GM19452 (cell line): Measurements from ENCODE around the gene ZFYVE1.
"Not testable (repeated sequence)": the region's sequence is repeated elsewhere in the genome, so short reads cannot be mapped to it uniquely, and the experiment has no call there.

Source experiments
- ATAC-seq: cut with Tn5 transposase; IDR thresholded peaks from one replicate; pipeline ENCODE4 v1.9.1; 2021; ENCODE audit not compliant: unreplicated experiment

ZFYVE1 gene

DNA sequence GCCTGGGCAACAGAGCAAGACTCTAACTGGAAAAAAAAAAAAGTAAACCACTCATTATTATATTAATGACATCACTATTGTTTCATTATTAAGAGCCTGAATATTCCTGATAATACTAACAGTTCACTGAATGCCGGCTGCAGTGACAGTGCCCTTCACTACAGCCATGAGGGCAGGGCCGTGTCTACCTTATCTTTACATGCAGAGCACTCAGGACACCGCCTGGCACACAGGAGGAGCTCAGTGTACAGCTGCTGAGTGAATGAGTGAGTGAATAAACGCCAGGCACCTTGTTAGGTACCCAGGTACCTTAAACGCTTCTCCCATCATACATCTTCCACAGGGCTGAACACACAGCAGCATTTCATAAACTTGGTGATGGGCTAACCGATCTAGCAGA is 23.2 kb downstream of the ZFYVE1 start:
- ATAC-seq = no peak

DNA sequence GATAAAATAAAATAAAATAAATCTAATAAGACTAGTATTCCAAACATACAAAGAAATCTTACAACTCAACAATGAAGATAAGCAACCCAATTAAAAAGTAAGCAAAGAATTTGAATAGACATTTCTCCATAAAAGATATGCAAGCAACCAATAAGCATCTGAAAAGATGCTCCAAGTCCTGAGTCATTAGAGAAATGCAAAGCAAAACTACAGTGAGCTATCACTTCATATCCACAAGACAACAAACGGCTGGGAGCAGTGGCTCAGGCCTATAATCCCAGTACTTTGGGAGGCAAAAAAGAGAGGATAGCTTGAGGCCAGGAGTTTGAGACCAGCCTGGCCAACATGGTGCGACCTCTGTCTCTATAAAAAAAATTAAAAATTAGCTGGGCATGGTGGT is 26.8 kb downstream of the ZFYVE1 start:
- ATAC-seq = no peak

DNA sequence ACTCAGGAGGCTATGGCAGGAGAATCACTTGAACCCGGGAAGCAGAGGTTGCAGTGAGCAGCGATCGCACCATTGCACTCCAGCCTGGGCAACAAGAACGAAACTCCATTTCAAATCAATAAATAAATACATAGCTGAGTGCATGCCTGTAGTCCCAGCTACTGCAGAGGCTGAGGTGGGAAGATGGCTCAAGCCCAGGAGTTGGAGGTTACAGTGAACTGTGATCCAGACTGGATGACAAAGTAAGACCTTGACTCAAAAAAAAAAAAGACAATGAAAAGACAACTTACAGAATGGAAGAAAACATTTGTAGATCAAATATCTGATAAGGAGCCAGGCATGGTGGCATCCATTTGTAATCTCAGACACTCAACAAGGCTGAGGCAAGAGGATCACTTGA is 27.6 kb downstream of the ZFYVE1 start:
- no peak for ATAC-seq

DNA sequence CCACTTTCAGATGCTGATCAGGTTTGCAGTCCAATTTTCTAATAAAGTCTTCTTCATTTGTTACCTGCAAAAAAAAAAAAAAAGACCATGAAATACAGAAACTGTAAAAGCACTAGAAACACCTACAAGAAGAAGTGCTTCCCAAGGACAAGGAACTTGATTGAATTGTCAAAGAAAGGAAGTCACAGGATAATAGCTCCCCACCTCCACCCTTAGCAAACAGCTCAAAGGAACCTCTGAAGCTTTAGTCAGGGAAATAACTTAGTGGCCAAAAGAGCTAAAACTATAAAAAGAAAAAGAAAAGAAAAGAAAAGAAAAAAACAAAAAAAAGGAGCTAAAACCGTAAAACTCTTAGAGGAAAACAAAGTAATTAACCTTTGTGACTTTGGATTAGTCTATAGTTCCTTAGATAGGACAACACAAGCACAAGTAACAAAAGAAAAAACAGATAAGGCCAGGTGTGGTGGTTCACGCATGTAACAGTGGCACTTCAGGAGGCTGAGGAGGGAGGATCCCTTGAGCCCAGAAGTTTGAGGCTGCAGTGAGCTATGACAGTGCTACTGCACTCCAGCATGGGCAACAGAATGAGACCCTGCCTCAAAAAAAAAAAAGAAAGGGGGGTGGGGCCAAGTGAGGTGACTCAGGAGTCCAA is 28.5 kb downstream of the ZFYVE1 start:
- no peak for ATAC-seq

DNA sequence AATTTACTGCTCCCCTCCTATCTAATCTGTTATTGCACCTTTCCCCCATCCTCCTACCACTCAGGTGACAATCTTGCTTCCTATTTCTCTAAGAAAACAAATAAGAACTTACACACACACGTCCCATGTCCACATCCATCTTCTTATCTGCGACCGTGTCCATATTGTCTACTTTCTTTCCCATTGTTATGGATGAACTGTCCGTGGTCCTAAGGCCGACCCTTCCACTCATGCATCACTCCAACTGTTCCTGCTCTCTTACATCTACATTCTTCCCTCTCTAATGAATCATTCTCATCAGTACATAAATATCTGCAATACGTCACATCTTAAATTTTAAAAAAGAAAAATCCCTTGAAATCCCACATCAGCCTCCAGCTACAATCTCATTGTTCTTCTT is 30.0 kb downstream of the ZFYVE1 start:
- ATAC-seq = no peak

DNA sequence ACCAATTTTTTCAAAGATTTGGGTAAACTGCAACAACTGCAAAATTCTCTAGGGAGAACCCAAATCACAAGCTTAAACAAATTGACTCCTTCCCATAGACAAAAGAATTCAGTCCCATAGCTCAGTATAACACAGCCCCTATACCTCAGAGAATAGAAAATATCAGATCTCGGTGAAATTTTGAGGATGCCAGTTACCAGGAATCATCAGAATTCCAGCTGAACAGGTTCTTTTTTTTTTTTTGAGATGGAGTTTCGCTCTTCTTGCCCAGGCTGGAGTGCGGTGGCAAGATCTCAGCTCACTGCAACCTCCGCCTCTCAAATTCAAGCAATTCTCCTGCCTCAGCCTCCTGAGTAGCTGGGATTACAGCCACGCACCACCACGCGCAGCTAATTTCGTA is 36.7 kb downstream of the ZFYVE1 start:
- ATAC-seq = no peak

DNA sequence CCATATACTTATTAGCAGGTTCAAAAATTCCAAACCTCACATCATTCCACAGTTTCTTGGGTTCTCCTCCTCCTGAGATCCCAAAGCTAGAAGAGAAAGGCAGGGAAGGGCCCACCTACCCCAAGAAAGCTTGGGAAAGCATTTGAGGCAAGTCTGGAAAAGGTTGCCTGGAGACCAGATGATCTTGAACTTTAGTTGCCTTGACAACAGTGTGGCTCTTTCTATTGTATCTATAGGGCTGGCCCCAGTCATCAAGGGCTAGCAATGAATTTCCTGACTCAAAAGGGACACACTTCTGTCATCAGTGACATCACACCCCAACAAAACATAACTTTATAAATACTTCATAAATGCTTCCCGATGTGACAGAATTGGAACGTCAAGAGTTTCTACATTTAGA is 40.0 kb downstream of the ZFYVE1 start:
- ATAC-seq = no peak

DNA sequence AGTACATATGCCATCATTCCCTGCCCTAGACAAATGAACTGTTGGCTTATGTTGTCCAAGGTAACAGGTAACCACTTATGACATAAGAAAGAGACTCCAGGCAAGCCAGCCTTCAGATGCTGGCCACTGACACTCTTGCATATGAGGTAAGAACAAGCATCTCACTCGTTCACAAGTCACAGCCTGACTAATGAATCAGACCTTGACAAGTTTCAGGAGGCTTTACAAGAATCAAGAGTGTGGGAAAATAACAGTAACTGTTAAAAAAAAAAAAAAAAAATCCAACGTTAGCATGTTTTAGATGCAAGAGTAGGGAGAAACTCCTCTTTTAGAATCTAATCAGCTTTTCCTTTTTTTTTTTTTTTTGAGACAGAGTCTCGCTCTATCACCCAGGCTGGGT is 40.7 kb downstream of the ZFYVE1 start:
- no peak for ATAC-seq

DNA sequence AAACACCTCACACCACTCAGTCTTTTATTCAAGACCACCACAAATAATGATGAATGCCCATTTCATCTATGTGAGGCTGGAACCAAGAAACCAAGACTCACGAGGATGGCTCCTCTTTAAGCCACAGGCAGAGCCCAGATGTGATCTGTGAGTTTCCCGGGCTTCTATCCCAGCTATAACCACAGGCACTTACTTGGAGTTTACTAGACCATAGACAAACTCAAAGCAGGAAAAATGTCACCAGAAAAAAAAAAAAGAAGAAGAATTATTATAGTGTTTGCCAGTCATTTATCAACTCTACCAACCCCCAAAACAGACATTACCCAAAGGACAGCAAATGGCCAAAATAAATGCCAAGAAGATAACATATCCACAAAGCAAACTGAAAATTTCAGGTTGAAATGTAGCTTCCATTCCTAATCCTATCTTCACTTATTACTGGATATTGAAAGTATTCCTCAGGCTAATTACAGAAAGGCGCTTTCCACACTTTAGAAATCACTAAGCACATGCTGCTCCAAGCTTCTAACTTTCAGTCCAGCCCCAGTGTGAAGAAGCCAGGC is 44.7 kb downstream of the ZFYVE1 start:
- ATAC-seq = no peak

DNA sequence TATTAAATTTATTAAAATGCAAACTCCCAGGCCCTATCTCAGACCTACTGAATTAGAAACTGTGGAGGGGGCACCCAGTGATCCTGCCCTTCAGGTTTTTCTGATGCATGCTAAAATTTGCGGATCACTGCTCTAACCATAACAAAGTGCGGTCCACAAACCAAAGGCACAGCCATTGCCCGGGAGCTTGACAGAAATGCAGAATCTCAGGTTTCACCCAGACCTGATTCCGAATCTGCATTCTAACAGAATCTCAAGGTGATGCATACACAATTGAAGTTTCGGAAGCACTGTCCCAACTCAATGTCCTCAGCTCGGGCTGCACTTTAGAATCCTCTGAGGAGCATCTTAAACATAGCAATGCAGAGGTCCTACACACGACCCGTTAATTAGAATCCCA is 46.0 kb downstream of the ZFYVE1 start:
- no peak for ATAC-seq

DNA sequence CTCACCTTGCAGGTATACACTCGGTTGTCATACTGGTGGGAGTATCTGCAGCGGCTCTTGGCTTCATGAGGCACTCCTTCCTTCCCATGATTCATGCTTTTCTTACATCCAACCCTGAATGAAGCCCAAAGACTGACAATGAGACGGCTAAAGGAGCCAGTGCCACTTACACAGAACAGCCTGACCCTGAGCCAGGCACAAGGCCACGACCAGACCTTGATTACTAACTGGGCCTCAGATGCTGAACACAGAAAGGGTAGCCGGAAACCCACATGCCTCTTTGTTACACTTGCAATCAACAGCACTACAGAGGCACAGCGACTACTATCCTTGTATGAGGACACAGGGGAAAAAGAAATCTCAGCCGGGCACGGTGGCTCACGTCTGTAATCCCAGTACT is 48.0 kb downstream of the ZFYVE1 start:
- no peak for ATAC-seq

DNA sequence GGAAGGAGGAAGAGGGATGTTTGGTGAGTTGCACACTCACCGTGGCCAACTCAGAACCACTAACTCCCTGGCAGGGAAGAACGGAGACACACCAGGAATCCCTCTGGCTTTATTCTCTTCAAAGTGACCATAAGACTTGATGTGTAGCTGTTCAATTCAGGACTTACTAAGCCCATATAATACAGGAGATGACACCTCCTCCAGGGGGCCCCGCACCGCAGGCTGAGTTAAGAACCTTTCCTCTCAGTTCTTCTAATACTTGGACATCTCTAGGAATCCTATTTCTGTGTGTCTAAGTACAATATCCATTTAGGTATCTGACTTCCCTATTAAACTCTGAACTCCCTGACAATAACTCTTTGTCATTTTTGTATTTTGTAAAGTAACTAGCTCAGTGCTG is 51.1 kb downstream of the ZFYVE1 start:
- ATAC-seq = no peak

DNA sequence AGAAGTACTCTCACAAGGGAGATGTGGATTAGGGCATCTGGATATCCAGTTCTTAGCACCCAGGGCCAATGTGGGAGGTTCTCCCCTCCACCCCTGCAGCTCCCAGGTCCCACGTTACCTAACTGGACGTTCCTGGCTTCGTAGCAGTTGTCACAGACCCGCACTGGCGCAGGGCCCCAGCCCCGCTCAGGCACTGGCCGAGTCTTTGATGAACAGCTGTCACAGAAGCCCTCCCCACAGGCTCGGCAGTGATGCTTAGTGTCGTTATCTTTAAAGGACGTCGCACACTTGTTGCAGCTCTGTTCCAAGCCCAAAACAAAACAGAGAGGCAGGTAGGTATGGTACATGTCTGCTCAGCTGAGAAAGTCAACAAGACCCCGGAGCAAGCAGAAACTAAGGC is 52.2 kb downstream of the ZFYVE1 start:
- ATAC-seq = no peak

DNA sequence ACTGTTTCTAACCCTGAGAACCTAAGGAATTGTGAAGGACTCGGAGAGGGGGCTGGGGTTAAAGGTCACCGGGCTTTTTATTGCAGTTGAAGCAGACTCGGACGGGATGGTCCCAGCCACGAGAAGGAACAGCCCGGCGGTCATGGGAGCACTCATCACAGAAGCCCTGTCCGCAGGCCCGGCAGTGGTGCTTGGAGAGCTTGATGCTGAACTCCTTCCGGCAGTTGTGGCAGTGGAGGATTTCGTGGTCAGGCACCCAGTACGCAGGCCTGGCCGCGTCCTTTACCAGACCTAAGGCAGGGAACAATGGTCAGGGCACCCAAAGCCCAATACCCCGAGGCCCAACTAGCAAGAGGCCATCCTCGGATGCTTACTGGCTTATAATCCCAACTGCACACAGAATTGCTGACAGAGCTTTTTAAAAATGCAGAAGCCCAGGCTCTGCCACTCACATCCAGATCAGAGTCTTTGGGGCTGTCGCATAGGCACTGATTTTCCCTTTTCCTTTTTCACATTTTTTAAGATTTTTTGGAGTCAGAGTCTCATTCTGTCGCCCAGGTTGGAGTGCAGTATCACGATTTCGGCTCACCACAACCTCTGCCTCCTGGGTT is 56.0 kb downstream of the ZFYVE1 start:
- no peak for ATAC-seq

DNA sequence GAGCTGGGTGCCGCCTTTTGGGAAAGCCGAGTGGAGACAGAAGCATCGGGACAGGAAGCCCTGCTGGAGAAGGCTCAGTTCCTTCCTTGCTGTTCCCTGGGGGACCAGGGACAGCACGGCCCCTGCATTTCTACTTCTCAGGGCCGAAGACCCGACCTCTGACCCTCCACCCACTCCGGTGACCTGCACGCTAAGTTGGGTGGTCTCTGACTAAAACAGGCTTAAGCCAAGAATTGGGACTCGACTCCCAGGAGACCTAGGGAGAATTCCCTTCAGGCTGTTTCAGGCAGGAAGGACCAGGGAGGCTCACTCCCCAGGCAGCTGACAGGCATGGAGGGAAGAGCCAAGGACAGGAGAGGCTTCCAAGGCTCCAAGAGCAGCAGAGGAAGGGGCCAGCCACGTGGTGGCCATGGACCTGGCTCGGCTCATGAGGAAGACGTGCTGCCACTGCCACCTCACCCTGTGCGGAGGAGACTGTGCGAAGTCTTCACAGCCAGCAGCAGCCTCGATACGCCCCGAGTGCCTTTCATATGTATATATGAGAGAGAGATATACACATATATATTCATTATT is 56.8 kb downstream of the ZFYVE1 start:
- no peak for ATAC-seq

DNA sequence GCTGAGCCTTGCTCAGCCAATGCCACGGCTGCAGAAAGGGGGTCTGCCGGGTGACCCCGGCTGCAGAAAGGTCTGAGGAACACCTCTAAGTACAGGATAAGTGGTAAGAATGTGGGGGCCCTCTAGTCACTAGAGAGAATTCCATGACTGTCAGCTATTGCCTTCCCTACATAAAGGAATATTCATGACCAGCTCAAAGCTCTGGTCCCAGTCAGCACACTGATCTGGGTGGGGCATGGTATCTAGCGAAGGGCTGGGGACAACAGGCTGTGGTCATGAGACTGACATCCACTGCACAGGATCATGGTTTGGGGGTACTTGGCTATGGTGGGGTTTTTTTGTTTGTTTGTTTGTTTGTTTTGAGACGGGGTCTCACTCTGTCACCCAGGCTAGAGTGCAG is 58.6 kb downstream of the ZFYVE1 start:
- ATAC-seq = no peak

DNA sequence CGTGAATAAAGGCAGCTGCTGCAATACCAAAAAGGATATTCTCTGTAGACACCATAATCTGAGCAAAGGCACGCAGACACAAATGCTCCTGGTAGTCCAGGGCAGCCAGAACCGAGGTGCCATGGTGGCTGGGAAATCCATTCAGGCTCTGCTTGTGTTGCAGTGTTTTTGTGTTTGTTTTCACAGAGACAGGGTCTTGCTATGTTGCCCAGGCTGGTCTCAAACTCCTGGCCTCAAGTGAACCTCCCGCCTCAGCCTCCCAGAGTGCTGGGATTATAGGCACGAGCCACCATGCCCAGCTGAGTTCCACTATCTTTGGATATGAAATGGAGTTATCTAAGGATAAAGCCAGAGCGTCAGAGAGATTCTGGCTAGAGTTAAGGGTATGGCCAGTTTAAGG is 60.9 kb downstream of the ZFYVE1 start:
- no peak for ATAC-seq

DNA sequence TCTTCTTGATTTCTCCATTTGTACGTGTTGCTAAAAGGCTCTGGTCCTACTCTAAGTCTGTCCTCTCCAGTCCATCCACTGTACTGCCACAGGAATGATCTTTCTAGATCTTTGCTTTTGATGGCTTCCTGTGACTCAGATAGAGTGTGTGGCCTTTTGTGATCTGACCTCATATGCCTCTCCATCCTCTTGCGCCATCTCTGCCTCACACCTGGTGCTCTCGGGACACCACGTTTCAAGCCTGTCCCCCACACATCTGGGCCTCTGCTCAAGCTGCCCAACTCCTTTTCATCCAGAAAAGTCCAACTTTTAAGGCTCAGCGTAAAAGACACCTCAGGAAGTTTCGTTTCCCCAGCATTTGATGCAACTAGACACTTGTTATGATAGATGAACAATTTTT is 61.7 kb downstream of the ZFYVE1 start:
- ATAC-seq = no peak

DNA sequence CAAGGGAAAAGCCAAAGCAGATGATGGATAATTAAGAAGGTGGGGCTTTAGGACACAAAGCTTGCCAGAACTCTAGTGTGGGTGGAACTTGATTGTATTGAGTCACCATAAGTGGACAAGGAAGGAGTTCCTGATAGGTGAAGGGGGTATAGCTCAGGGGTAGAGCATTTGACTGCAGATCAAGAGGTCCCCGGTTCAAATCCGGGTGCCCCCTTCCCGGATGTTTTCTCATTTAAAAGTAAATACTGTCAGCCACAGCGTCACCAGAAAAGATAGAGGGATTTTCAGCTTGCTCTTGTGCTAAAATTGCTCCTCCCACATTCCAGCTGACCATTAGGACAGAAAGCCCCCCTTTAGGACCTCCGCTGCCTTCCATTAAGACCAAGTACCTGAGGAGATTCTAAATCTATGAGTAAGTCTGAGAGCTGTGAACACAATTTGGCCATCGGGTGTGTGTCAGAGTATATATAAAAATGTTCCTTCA is 64.0 kb downstream of the ZFYVE1 start:
- no peak for ATAC-seq

DNA sequence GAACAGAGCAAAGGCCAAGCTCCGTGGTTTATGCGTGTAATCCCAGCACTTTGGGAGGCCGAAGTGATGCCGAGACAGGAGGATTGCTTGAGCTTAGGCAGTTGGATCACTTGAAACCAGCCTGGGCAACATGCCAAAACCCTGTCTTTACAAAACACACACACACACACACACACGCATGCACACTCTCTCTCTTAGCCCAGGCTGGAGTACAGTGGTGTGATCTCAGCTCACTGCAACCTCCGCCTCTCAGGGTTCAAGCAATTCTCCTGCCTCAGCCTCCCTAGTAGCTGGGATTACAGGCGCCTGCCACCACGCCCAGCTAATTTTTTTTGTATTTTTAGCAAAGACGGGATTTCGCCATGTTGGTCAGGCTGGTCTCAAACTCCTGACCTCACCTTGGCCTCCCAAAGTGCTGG is 64.6 kb downstream of the ZFYVE1 start:
- not testable (repeated sequence) for ATAC-seq

DNA sequence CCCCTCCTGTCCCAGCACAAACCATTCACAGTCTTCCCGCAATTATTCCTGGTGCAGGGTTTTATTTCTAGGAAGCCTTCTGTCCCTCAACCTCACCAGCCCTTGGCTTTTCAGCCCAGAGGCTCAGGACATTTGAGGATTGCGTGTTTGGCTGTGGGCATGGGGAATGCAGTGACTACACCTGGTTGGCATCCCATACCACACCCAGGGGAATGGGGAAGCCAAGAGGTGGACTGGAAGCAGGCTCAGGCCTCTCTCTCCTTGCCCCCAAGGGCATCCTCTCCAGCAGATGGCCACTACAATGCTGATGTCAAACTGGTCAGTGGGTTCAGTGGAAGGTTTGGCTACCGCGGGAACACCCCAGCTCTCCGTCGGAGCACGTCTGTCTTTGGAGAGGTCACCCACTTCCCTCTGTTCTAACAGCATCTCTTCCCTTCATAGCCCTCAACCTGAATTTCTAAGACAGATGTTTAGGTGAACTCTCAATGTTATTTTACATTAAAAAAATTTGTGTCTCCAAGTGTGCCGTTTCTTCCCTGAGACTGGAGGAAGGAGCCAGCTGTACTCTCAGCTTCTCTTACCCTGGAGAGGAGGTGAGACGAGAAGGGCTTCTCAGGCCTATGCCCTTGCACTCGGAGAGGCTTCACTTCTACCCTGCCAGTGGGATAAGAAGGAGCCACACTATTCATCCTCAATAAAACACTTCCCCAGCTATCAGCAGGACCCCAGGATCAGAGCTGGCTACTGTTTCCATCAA is 65.1 kb downstream of the ZFYVE1 start:
- ATAC-seq = no peak

DNA sequence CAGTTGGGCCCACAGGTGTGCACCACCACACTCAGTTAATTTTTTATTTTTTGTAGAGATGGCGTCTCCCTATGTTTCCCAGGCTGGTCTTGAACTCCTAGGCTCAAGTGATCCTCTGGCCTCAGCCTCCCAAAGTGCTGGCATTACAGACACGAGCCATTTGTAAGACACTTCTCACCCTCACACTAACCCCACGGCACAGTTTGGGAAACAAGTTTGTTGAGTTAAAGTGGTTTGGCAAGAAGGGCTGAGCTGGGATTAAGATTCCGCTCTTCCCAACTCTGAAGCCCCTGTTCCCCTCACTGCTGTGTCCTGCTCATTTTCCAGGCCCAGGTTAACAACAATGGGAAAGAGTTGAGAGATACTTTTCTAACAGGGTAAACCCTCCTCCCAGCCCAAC is 65.9 kb downstream of the ZFYVE1 start:
- ATAC-seq = not testable (repeated sequence)
